T-helper 1 cell treated with Interleukin-12 subunit alpha and Interleukin-12 subunit beta and Interleukin-4 antibody, amounts not matched to agents 30 ng/mL and 1 ng/mL, for 36 hours (primary cell): ENCODE measurements around the gene VILL. TPM values are rescaled to one million over a fixed set of nuclear protein-coding genes. Genes with fewer than 3 reads are reported as not detected.
"Not testable (repeated sequence)": the region's sequence is repeated elsewhere in the genome, so short reads cannot be mapped to it uniquely, and the experiment has no call there.

Experiments
- intact Hi-C: fragments of 100-400 bp; cut with micrococcal nuclease; formaldehyde crosslinking; loops from one replicate; pipeline ENCODE4 v1.15.1; 2024
- total RNA-seq: library from RNA; stranded (reverse); gene quantifications from 2 replicates; pipeline ENCODE4 v1.2.3, GENCODE V29; 2022

Gene VILL
- total RNA-seq, 1 donor from 2014 or later: 18.4 TPM

GRCh38 chr3:37984596-37984995, 6.0 kb upstream of the VILL start:
- intact Hi-C loops: no loop called here

- intact Hi-C loops: no loop called here
Observed at GRCh38 chr3:37985637-37986320, 4.8 kb upstream of the VILL start.

GRCh38 chr3:37986479-37987314, 3.9 kb upstream of the VILL start:
- intact Hi-C loops: no loop called here

GRCh38 chr3:37987315-37987697, 3.3 kb upstream of the VILL start:
- intact Hi-C loops: no loop called here

- intact Hi-C loops: no loop called here
Observed at GRCh38 chr3:37987751-37988179, 2.8 kb upstream of the VILL start.

- intact Hi-C loops: not testable (repeated sequence)
Observed at GRCh38 chr3:37988376-37988775, 2.2 kb upstream of the VILL start.

- intact Hi-C loops: no loop called here
Observed at GRCh38 chr3:37988931-37989525, 1.6 kb upstream of the VILL start.

GRCh38 chr3:37989821-37990480, 635 bp upstream of the VILL start:
- intact Hi-C loops: no loop called here

- intact Hi-C loops: no loop called here
Observed at GRCh38 chr3:37991109-37991508, 523 bp downstream of the VILL start.

- intact Hi-C loops: no loop called here
Observed at GRCh38 chr3:37991823-37992222, 1.2 kb downstream of the VILL start.

- intact Hi-C loops: no loop called here
Observed at GRCh38 chr3:37992271-37993066, 1.9 kb downstream of the VILL start.

- intact Hi-C loops: no loop called here
Observed at GRCh38 chr3:37993067-37993455, 2.5 kb downstream of the VILL start.

GRCh38 chr3:37993460-37993819, 2.9 kb downstream of the VILL start:
- intact Hi-C loops: no loop called here

- intact Hi-C loops: loop anchor here (1.0 kb wide), 2 partner anchors 144 to 171 kb away; partner anchors contain the start of genes MYD88 and OXSR1
Observed at GRCh38 chr3:37993820-37994638, 3.4 kb downstream of the VILL start.

GRCh38 chr3:37994639-37994972, 4.0 kb downstream of the VILL start:
- intact Hi-C loops: loop anchor here (1.0 kb wide), 2 partner anchors 144 to 171 kb away; partner anchors contain the start of genes MYD88 and OXSR1

GRCh38 chr3:37995652-37996641, 5.4 kb downstream of the VILL start:
- intact Hi-C loops: loop anchor here (1.0 to 2.0 kb wide), 6 partner anchors 22 to 1003 kb away; partner anchors contain the start of genes DLEC1, EPM2AIP1, EXOG and MLH1

- intact Hi-C loops: loop anchor here (1.0 to 2.0 kb wide), 6 partner anchors 23 to 1004 kb away; partner anchors contain the start of genes DLEC1, EPM2AIP1, EXOG and MLH1
Observed at GRCh38 chr3:37996785-37997301, 6.3 kb downstream of the VILL start.

- intact Hi-C loops: loop anchor here (2.0 kb wide), 1 partner anchor 499 kb away; the partner anchor contains the start of gene EXOG
Observed at GRCh38 chr3:37997342-37997741, 6.8 kb downstream of the VILL start.
